DND-41 (cell line): Measurements from ENCODE around the gene ASIP.
"Not testable (repeated sequence)": the region's sequence is repeated elsewhere in the genome, so short reads cannot be mapped to it uniquely, and the experiment has no call there.

Experiments used
- CTCF ChIP-seq: IDR thresholded peaks from 2 replicates; pipeline ENCODE4 v1.5.1; 2012; ENCODE audit warnings: borderline replicate concordance, low read length, moderate library complexity, mild to moderate bottlenecking; ENCODE audit not compliant: poor library complexity, severe bottlenecking; ENCODE audit errors: extremely low read depth
- EZH2 ChIP-seq: IDR thresholded peaks from 3 replicates; pipeline ENCODE4 v1.6.1; 2012; ENCODE audit warnings: borderline replicate concordance, low read depth, mild to moderate bottlenecking, moderate library complexity, low read length, inconsistent platforms; ENCODE audit not compliant: severe bottlenecking

DNA sequence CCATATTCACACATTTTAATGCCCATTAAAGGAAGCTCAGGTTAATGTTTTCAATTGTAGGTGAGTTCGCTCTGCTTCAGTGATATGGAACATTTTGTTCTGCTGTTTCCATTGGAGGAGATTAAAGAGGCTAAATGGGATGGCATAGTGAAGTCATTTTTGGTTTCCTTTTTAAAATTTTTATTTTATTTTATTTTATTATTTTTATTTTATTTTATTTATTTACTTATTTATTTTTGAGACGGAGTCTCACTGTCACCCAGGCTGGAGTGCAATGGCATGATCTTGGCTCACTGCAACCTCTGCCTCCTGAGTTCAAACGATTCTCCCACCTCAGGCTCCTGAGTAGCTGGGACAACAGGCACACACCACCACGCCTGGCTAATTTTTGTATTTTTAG lies 792 bp downstream of the ASIP start:
- TF ChIP-seq CTCF, EZH2: not testable (repeated sequence)
